ENCODE measurements around the gene BRD3OS.

Gene BRD3OS

GRCh38 chr9:134005381-134005780, 19.9 kb upstream of the BRD3OS start:
- CTCF ChIA-PET = interaction anchor here (2.2 to 3.4 kb wide), 2 partner anchors 11 to 223 kb away, joined by 7 to 19 read pairs; no protein-coding TSS in a partner anchor
- no peaks in the 10 kb centered on the region for H3K27me3 ChIP-seq (replicated peaks in 2 of 5; ENCODE audit: control insufficient read depth in 4 of 5, insufficient read depth in 5 of 5, low read length in 4 of 5)
- H3K27ac ChIP-seq (ENCODE audit: insufficient read depth in 1 of 2, low read depth in 1 of 2, low read length in 2 of 2, poor library complexity in 1 of 2, severe bottlenecking in 2 of 2) = no peak overlapping the region
- H3K4me1 ChIP-seq (ENCODE audit: control extremely low read depth in 1 of 4, control insufficient read depth in 4 of 4, insufficient read depth in 4 of 4, low read length in 3 of 4) = peaks cover 0 to 27% (median 12%) of the 10 kb centered on the region in 4 experiments
- POLR2A ChIA-PET = interaction anchor here (0.7 kb wide), 1 partner anchor 202 kb away, joined by 3 read pairs; no protein-coding TSS in a partner anchor
- DNase-seq = no peak
- H3K36me3 ChIP-seq (ENCODE audit: control insufficient read depth in 4 of 4, insufficient read depth in 4 of 4, low read length in 3 of 4) = no peaks in the 10 kb centered on the region
- WGBS (ENCODE audit: insufficient coverage) = 90% methylated on average over 8 of the region's 8 CpGs
- no peaks in the 10 kb centered on the region for H3K9me3 ChIP-seq (ENCODE audit: control extremely low read depth in 1 of 5, control insufficient read depth in 4 of 5, insufficient read depth in 2 of 5, low read depth in 1 of 5, low read length in 4 of 5)
- no peak overlapping the region for H3K4me3 ChIP-seq (ENCODE audit: control insufficient read depth in 1 of 7, extremely low read depth in 1 of 7, insufficient read depth in 4 of 7, low read depth in 2 of 7, low read length in 6 of 7)

GRCh38 chr9:134007150-134007549, 18.1 kb upstream of the BRD3OS start:
- no peak overlapping the region for H3K27ac ChIP-seq (ENCODE audit: insufficient read depth in 1 of 2, low read depth in 1 of 2, low read length in 2 of 2, poor library complexity in 1 of 2, severe bottlenecking in 2 of 2)
- POLR2A ChIA-PET = no interaction called here
- no peak overlapping the region for H3K4me3 ChIP-seq (ENCODE audit: control insufficient read depth in 1 of 7, extremely low read depth in 1 of 7, insufficient read depth in 4 of 7, low read depth in 2 of 7, low read length in 6 of 7)
- WGBS (ENCODE audit: insufficient coverage) = 11% methylated on average over 2 of the region's 6 CpGs
- CTCF ChIA-PET = interaction anchor here (3.4 kb wide), 1 partner anchor 13 kb away, joined by 19 read pairs; no protein-coding TSS in a partner anchor
- peaks cover 0 to 8% (median 4%) of the 10 kb centered on the region in 5 experiments for H3K9me3 ChIP-seq (ENCODE audit: control extremely low read depth in 1 of 5, control insufficient read depth in 4 of 5, insufficient read depth in 2 of 5, low read depth in 1 of 5, low read length in 4 of 5)
- DNase-seq = peak in 2 of 3 donors; percentile 31 to 46
- no peaks in the 10 kb centered on the region for H3K27me3 ChIP-seq (replicated peaks in 2 of 5; ENCODE audit: control insufficient read depth in 4 of 5, insufficient read depth in 5 of 5, low read length in 4 of 5)
- peaks cover 0 to 38% (median 16%) of the 10 kb centered on the region in 4 experiments for H3K4me1 ChIP-seq (ENCODE audit: control extremely low read depth in 1 of 4, control insufficient read depth in 4 of 4, insufficient read depth in 4 of 4, low read length in 3 of 4)
- no peaks in the 10 kb centered on the region for H3K36me3 ChIP-seq (ENCODE audit: control insufficient read depth in 4 of 4, insufficient read depth in 4 of 4, low read length in 3 of 4)

GRCh38 chr9:134007571-134007970, 17.7 kb upstream of the BRD3OS start:
- 90% methylated on average over 7 of the region's 9 CpGs for WGBS (ENCODE audit: insufficient coverage)
- POLR2A ChIA-PET = no interaction called here
- DNase-seq = no peak
- Histone ChIP-seq H3K9me3 (ENCODE audit: control extremely low read depth in 1 of 5, control insufficient read depth in 4 of 5, insufficient read depth in 2 of 5, low read depth in 1 of 5, low read length in 4 of 5) (peaks cover 0 to 8% (median 4%) of the 10 kb centered on the region in 5 experiments), H3K27ac (ENCODE audit: insufficient read depth in 1 of 2, low read depth in 1 of 2, low read length in 2 of 2, poor library complexity in 1 of 2, severe bottlenecking in 2 of 2) (no peak overlapping the region), H3K36me3 (ENCODE audit: control insufficient read depth in 4 of 4, insufficient read depth in 4 of 4, low read length in 3 of 4) (no peaks in the 10 kb centered on the region), H3K27me3 (replicated peaks in 2 of 5; ENCODE audit: control insufficient read depth in 4 of 5, insufficient read depth in 5 of 5, low read length in 4 of 5) (no peaks in the 10 kb centered on the region), H3K4me1 (ENCODE audit: control extremely low read depth in 1 of 4, control insufficient read depth in 4 of 4, insufficient read depth in 4 of 4, low read length in 3 of 4) (peaks cover 0 to 38% (median 16%) of the 10 kb centered on the region in 4 experiments), H3K4me3 (ENCODE audit: control insufficient read depth in 1 of 7, extremely low read depth in 1 of 7, insufficient read depth in 4 of 7, low read depth in 2 of 7, low read length in 6 of 7) (no peak overlapping the region)
- CTCF ChIA-PET = interaction anchor here (0.7 to 1.9 kb wide), 3 partner anchors 14 to 125 kb away, joined by 3 to 7 read pairs (median 4); no protein-coding TSS in a partner anchor

GRCh38 chr9:134010310-134011173, 14.7 kb upstream of the BRD3OS start:
- POLR2A ChIA-PET = no interaction called here
- WGBS (ENCODE audit: insufficient coverage) = 34% methylated on average over 16 of the region's 20 CpGs
- peak; percentile 69 to 89 (median 89) for DNase-seq

GRCh38 chr9:134011401-134011800, 13.9 kb upstream of the BRD3OS start:
- peak in 2 of 3 donors; percentile 58 to 60 for DNase-seq
- WGBS (ENCODE audit: insufficient coverage) = 85% methylated on average over 5 of the region's 6 CpGs
- Histone ChIP-seq H3K27ac (ENCODE audit: insufficient read depth in 1 of 2, low read depth in 1 of 2, low read length in 2 of 2, poor library complexity in 1 of 2, severe bottlenecking in 2 of 2) (no peak overlapping the region), H3K27me3 (replicated peaks in 2 of 5; ENCODE audit: control insufficient read depth in 4 of 5, insufficient read depth in 5 of 5, low read length in 4 of 5) (no peaks in the 10 kb centered on the region), H3K36me3 (ENCODE audit: control insufficient read depth in 4 of 4, insufficient read depth in 4 of 4, low read length in 3 of 4) (no peaks in the 10 kb centered on the region), H3K9me3 (ENCODE audit: control extremely low read depth in 1 of 5, control insufficient read depth in 4 of 5, insufficient read depth in 2 of 5, low read depth in 1 of 5, low read length in 4 of 5) (peaks cover 0 to 14% (median 5%) of the 10 kb centered on the region in 5 experiments), H3K4me3 (ENCODE audit: control insufficient read depth in 1 of 7, extremely low read depth in 1 of 7, insufficient read depth in 4 of 7, low read depth in 2 of 7, low read length in 6 of 7) (no peak overlapping the region), H3K4me1 (ENCODE audit: control extremely low read depth in 1 of 4, control insufficient read depth in 4 of 4, insufficient read depth in 4 of 4, low read length in 3 of 4) (peaks cover 0 to 38% (median 16%) of the 10 kb centered on the region in 4 experiments)
- CTCF ChIA-PET = interaction anchor here (1.2 kb wide), 1 partner anchor 18 kb away, joined by 3 read pairs; no protein-coding TSS in a partner anchor
- POLR2A ChIA-PET = no interaction called here

More at GRCh38 chr9:134010310-134011173, 14.7 kb upstream of the BRD3OS start:
- Histone ChIP-seq H3K36me3 (ENCODE audit: control insufficient read depth in 4 of 4, insufficient read depth in 4 of 4, low read length in 3 of 4) (no peaks in the 10 kb centered on the region), H3K4me3 (ENCODE audit: control insufficient read depth in 1 of 7, extremely low read depth in 1 of 7, insufficient read depth in 4 of 7, low read depth in 2 of 7, low read length in 6 of 7) (peak overlapping the region in 1 of 7 experiments; percentile 26), H3K27me3 (replicated peaks in 2 of 5; ENCODE audit: control insufficient read depth in 4 of 5, insufficient read depth in 5 of 5, low read length in 4 of 5) (no peaks in the 10 kb centered on the region), H3K9me3 (ENCODE audit: control extremely low read depth in 1 of 5, control insufficient read depth in 4 of 5, insufficient read depth in 2 of 5, low read depth in 1 of 5, low read length in 4 of 5) (peaks cover 0 to 14% (median 5%) of the 10 kb centered on the region in 5 experiments), H3K27ac (ENCODE audit: insufficient read depth in 1 of 2, low read depth in 1 of 2, low read length in 2 of 2, poor library complexity in 1 of 2, severe bottlenecking in 2 of 2) (no peak overlapping the region), H3K4me1 (ENCODE audit: control extremely low read depth in 1 of 4, control insufficient read depth in 4 of 4, insufficient read depth in 4 of 4, low read length in 3 of 4) (peaks cover 0 to 38% (median 16%) of the 10 kb centered on the region in 4 experiments)
- CTCF ChIA-PET = interaction anchor here (1.2 kb wide), 1 partner anchor 17 kb away, joined by 3 read pairs; no protein-coding TSS in a partner anchor

GRCh38 chr9:134014946-134015345, 10.3 kb upstream of the BRD3OS start:
- CTCF ChIA-PET = no interaction called here

More at GRCh38 chr9:134014946-134015345, 10.3 kb upstream of the BRD3OS start:
- POLR2A ChIA-PET = no interaction called here
- 100% methylated on average over 1 of the region's 2 CpGs for WGBS (ENCODE audit: insufficient coverage)
- H3K4me3 ChIP-seq (ENCODE audit: control insufficient read depth in 1 of 7, extremely low read depth in 1 of 7, insufficient read depth in 4 of 7, low read depth in 2 of 7, low read length in 6 of 7) = no peak overlapping the region
- H3K4me1 ChIP-seq (ENCODE audit: control extremely low read depth in 1 of 4, control insufficient read depth in 4 of 4, insufficient read depth in 4 of 4, low read length in 3 of 4) = peaks cover 0 to 15% (median 6%) of the 10 kb centered on the region in 4 experiments
- no peaks in the 10 kb centered on the region for H3K27me3 ChIP-seq (replicated peaks in 2 of 5; ENCODE audit: control insufficient read depth in 4 of 5, insufficient read depth in 5 of 5, low read length in 4 of 5)
- no peaks in the 10 kb centered on the region for H3K36me3 ChIP-seq (ENCODE audit: control insufficient read depth in 4 of 4, insufficient read depth in 4 of 4, low read length in 3 of 4)
- H3K9me3 ChIP-seq (ENCODE audit: control extremely low read depth in 1 of 5, control insufficient read depth in 4 of 5, insufficient read depth in 2 of 5, low read depth in 1 of 5, low read length in 4 of 5) = peaks cover 0 to 14% (median 5%) of the 10 kb centered on the region in 5 experiments
- H3K27ac ChIP-seq (ENCODE audit: insufficient read depth in 1 of 2, low read depth in 1 of 2, low read length in 2 of 2, poor library complexity in 1 of 2, severe bottlenecking in 2 of 2) = no peak overlapping the region
- DNase-seq = no peak
